HuH-7 (cell line): Measurements from ENCODE around the gene ELMO1.

Source experiments
- DNase-seq: peaks from one replicate; pipeline ENCODE4 v3.0.0; 2011; ENCODE audit warnings: low spot score

ELMO1 gene

GRCh38 chr7:37448636-37449361 lies at the start of gene ELMO1:
Gene ELMO1, minus strand, starts transcription at chr7:37448864. Its CDS starts 106,174 bp downstream, at chr7:37342690.
- DNase-seq, result peak; percentile 80

GRCh38 chr7:37497576-37497975 lies 48.9 kb upstream of the ELMO1 start:
- DNase-seq, result no peak

- DNase-seq, result peak; percentile 23
Observed at GRCh38 chr7:37495574-37496184, 47.0 kb upstream of the ELMO1 start.

GRCh38 chr7:37494926-37495325 lies 46.3 kb upstream of the ELMO1 start:
- no peak for DNase-seq

GRCh38 chr7:37493810-37494209 lies 45.1 kb upstream of the ELMO1 start:
- DNase-seq, result no peak

- DNase-seq, result no peak
Observed at GRCh38 chr7:37493123-37493522, 44.5 kb upstream of the ELMO1 start.

GRCh38 chr7:37491919-37492694 lies 43.4 kb upstream of the ELMO1 start:
- DNase-seq, result no peak

GRCh38 chr7:37489703-37490102 lies 41.0 kb upstream of the ELMO1 start:
- DNase-seq, result no peak

- DNase-seq, result no peak
Observed at GRCh38 chr7:37488163-37488764, 39.6 kb upstream of the ELMO1 start.

- no peak for DNase-seq
Observed at GRCh38 chr7:37484426-37485073, 35.9 kb upstream of the ELMO1 start.

- DNase-seq, result no peak
Observed at GRCh38 chr7:37483627-37484026, 35.0 kb upstream of the ELMO1 start.

- DNase-seq, result no peak
Observed at GRCh38 chr7:37482953-37483352, 34.3 kb upstream of the ELMO1 start.

GRCh38 chr7:37482505-37482904 lies 33.8 kb upstream of the ELMO1 start:
- no peak for DNase-seq

GRCh38 chr7:37481722-37482288 lies 33.1 kb upstream of the ELMO1 start:
- DNase-seq, result no peak

GRCh38 chr7:37481154-37481553 lies 32.5 kb upstream of the ELMO1 start:
- DNase-seq, result no peak

- no peak for DNase-seq
Observed at GRCh38 chr7:37480041-37481031, 31.7 kb upstream of the ELMO1 start.

- DNase-seq, result no peak
Observed at GRCh38 chr7:37476881-37477450, 28.3 kb upstream of the ELMO1 start.

- no peak for DNase-seq
Observed at GRCh38 chr7:37476428-37476827, 27.8 kb upstream of the ELMO1 start.

- no peak for DNase-seq
Observed at GRCh38 chr7:37475646-37476045, 27.0 kb upstream of the ELMO1 start.

GRCh38 chr7:37471619-37472018 lies 23.0 kb upstream of the ELMO1 start:
- no peak for DNase-seq
